Measurements from ENCODE around the gene IP6K1.
"Not testable (repeated sequence)": the region's sequence is repeated elsewhere in the genome, so short reads cannot be mapped to it uniquely, and the experiment has no call there.

IP6K1 gene

GRCh38 chr3:49779358-49780079, 6.8 kb downstream of the IP6K1 start (continued):
- TF ChIP-seq ZNF18 (tag by site-specific recombination; IDR thresholded peaks at IDR 0.05) (peak; percentile 11; the same call in 1 of the 2 replicates), ZNF830 (tag by site-specific recombination; IDR thresholded peaks at IDR 0.05; ENCODE audit: low read depth) (no peak)

- H3K27ac ChIP-seq (ENCODE audit: extremely low read depth, low read depth, low read length); POLR2A ChIA-PET; CTCF ChIA-PET; H3K4me3 ChIP-seq (ENCODE audit: low read depth, low read length); H3K9me3 ChIP-seq (ENCODE audit: control insufficient read depth, insufficient read depth, low read depth, low read length); H3K4me1 ChIP-seq (ENCODE audit: control insufficient read depth, insufficient read depth, low read length): not testable (repeated sequence)
- H3K36me3 ChIP-seq (ENCODE audit: control insufficient read depth in 2 of 2, insufficient read depth in 1 of 2, low read length in 2 of 2) = peaks cover 0 to 31% of the 10 kb centered on the region in 2 experiments; a peak in 2 of 3 replicates
These were observed 10.2 kb downstream of the IP6K1 start for GRCh38 chr3:49776101-49776500.

- POLR2A ChIA-PET = no interaction called here
- Histone ChIP-seq H3K4me3 (ENCODE audit: low read depth, low read length) (no peak overlapping the region), H3K36me3 (ENCODE audit: control insufficient read depth in 2 of 2, insufficient read depth in 1 of 2, low read length in 2 of 2) (peaks cover 0 to 25% of the 10 kb centered on the region in 2 experiments; a peak in 2 of 3 replicates), H3K9me3 (ENCODE audit: control insufficient read depth, insufficient read depth, low read depth, low read length) (no peaks in the 10 kb centered on the region), H3K4me1 (ENCODE audit: control insufficient read depth, insufficient read depth, low read length) (no peaks in the 10 kb centered on the region), H3K27ac (ENCODE audit: extremely low read depth, low read depth, low read length) (no peak overlapping the region)
- TF ChIP-seq ZNF792 (tag by site-specific recombination; IDR thresholded peaks at IDR 0.05) (no peak), TSHZ1 (tag by site-specific recombination; IDR thresholded peaks at IDR 0.05; ENCODE audit: borderline replicate concordance) (no peak), ZNF777 (tag by site-specific recombination; IDR thresholded peaks at IDR 0.05; ENCODE audit: borderline replicate concordance) (no peak)
- CTCF ChIA-PET = no interaction called here
These were observed 10.8 kb downstream of the IP6K1 start for GRCh38 chr3:49775538-49775937.

GRCh38 chr3:49772703-49773102, 13.6 kb downstream of the IP6K1 start:
- H3K36me3 ChIP-seq (ENCODE audit: control insufficient read depth in 2 of 2, insufficient read depth in 1 of 2, low read length in 2 of 2) = peaks cover 0 to 23% of the 10 kb centered on the region in 2 experiments; a peak in 2 of 3 replicates
- H3K9me3 ChIP-seq (ENCODE audit: control insufficient read depth, insufficient read depth, low read depth, low read length) = no peaks in the 10 kb centered on the region
- TF ChIP-seq KLF17 (tag by site-specific recombination; IDR thresholded peaks at IDR 0.05) = no peak
- TF ChIP-seq ZNF121 (tag by site-specific recombination; IDR thresholded peaks at IDR 0.05) = peak; percentile 68; the same call in 1 of the 2 replicates
- no peak for TF ChIP-seq ZNF26 (tag by site-specific recombination; IDR thresholded peaks at IDR 0.05)
- no peak for TF ChIP-seq ZFP41 (tag by site-specific recombination; IDR thresholded peaks at IDR 0.05; ENCODE audit: borderline replicate concordance)
- H3K4me3 ChIP-seq (ENCODE audit: low read depth, low read length) = no peak overlapping the region
- ChIA-PET POLR2A (interaction anchor here (1.3 kb wide), 1 partner anchor 49 kb away, joined by 4 read pairs; no protein-coding TSS in a partner anchor), CTCF (no interaction called here)
- no peaks in the 10 kb centered on the region for H3K4me1 ChIP-seq (ENCODE audit: control insufficient read depth, insufficient read depth, low read length)
- H3K27ac ChIP-seq (ENCODE audit: extremely low read depth, low read depth, low read length) = no peak overlapping the region
